ENCODE data around the gene SYK.

DNA sequence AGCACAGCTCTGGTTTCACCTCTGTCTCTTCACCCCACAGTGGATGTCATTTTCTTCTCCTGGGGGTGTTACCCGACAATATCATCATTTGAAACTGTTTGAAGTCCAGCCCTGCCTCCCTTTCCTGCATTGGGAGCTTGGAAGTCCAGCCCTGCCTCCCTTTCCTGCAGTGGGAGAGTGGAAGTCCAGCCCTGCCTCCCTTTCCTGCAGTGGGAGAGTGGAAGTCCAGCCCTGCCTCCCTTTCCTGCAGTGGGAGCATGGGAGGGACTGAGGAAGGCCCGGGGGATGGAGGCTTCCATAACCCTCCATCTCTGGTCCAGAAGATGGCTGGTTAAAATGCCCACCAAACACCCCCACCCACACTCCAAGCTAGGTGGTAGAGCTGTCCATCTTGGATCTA is 59.8 kb downstream of the SYK start:
- TF ChIP-seq, protein P1, sequence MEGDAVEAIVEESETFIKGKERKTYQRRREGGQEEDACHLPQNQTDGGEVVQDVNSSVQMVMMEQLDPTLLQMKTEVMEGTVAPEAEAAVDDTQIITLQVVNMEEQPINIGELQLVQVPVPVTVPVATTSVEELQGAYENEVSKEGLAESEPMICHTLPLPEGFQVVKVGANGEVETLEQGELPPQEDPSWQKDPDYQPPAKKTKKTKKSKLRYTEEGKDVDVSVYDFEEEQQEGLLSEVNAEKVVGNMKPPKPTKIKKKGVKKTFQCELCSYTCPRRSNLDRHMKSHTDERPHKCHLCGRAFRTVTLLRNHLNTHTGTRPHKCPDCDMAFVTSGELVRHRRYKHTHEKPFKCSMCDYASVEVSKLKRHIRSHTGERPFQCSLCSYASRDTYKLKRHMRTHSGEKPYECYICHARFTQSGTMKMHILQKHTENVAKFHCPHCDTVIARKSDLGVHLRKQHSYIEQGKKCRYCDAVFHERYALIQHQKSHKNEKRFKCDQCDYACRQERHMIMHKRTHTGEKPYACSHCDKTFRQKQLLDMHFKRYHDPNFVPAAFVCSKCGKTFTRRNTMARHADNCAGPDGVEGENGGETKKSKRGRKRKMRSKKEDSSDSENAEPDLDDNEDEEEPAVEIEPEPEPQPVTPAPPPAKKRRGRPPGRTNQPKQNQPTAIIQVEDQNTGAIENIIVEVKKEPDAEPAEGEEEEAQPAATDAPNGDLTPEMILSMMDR (IDR thresholded peaks at IDR 0.05), result no peak
- TF ChIP-seq, protein P2, sequence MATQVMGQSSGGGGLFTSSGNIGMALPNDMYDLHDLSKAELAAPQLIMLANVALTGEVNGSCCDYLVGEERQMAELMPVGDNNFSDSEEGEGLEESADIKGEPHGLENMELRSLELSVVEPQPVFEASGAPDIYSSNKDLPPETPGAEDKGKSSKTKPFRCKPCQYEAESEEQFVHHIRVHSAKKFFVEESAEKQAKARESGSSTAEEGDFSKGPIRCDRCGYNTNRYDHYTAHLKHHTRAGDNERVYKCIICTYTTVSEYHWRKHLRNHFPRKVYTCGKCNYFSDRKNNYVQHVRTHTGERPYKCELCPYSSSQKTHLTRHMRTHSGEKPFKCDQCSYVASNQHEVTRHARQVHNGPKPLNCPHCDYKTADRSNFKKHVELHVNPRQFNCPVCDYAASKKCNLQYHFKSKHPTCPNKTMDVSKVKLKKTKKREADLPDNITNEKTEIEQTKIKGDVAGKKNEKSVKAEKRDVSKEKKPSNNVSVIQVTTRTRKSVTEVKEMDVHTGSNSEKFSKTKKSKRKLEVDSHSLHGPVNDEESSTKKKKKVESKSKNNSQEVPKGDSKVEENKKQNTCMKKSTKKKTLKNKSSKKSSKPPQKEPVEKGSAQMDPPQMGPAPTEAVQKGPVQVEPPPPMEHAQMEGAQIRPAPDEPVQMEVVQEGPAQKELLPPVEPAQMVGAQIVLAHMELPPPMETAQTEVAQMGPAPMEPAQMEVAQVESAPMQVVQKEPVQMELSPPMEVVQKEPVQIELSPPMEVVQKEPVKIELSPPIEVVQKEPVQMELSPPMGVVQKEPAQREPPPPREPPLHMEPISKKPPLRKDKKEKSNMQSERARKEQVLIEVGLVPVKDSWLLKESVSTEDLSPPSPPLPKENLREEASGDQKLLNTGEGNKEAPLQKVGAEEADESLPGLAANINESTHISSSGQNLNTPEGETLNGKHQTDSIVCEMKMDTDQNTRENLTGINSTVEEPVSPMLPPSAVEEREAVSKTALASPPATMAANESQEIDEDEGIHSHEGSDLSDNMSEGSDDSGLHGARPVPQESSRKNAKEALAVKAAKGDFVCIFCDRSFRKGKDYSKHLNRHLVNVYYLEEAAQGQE (IDR thresholded peaks at IDR 0.05; ENCODE audit: insufficient read depth in 1 of 2, low read depth in 2 of 2, low read length in 1 of 2), result no peak
